Caco-2 (cell line): ENCODE results near the gene MACROH2A2. TPM values are rescaled to one million over a fixed set of nuclear protein-coding genes. Genes with fewer than 3 reads are reported as not detected.

Source experiments
- BruUV-seq: library from RNA; stranded (reverse); fragments of 400-500 nt; replicated peaks from 2 replicates; lab custom pipeline; 2021; lab: Mats Ljungman, UMichigan
- CTCF ChIA-PET: fragments of 300-600 bp; sonication (Branson Sonifier 250); formaldehyde crosslinking; loops from one replicate; lab custom pipeline; 2022; ENCODE audit warnings: antibody characterized with exemption; lab: Charles Lee
- POLR2A ChIA-PET: fragments of 300-600 bp; sonication (Branson Sonifier 250); formaldehyde crosslinking; loops from one replicate; lab custom pipeline; 2022; ENCODE audit warnings: antibody characterized with exemption; lab: Charles Lee
- DNase-seq, 2 experiments: peaks; one replicate each; pipeline versions ENCODE4 v3.0.0 to v3.0.0-alpha.2; 2020 to 2022
- H3K27me3 ChIP-seq: replicated peaks from 2 replicates; pipeline ENCODE4 v1.6.0; 2011; ENCODE audit warnings: low read length; ENCODE audit not compliant: control insufficient read depth, insufficient read depth
- H3K36me3 ChIP-seq: 2 replicates; pipeline ENCODE4 v1.5.1; 2011; ENCODE audit warnings: low read length; ENCODE audit not compliant: control insufficient read depth, insufficient read depth
- H3K4me1 ChIP-seq: fragments of 250-450 bp; sonication (Bioruptor Pico); 2 replicates; pipeline ENCODE4 v1.5.1; 2020; ENCODE audit warnings: mild to moderate bottlenecking
- H3K4me3 ChIP-seq: 2 replicates; pipeline ENCODE4 v1.5.1; 2011; ENCODE audit warnings: low read depth, mild to moderate bottlenecking, control low read depth, low read length
- H3K9me3 ChIP-seq: fragments of 250-450 bp; sonication (Bioruptor Pico); 2 replicates; pipeline ENCODE4 v1.5.1; 2020; ENCODE audit warnings: mild to moderate bottlenecking, moderate library complexity
- H3K27ac Mint-ChIP-seq: one replicate; pipeline ENCODE4 v1.8.0; 2022; ENCODE audit warnings: mixed read lengths; ENCODE audit not compliant: unreplicated experiment
- H3K27me3 Mint-ChIP-seq: one replicate; pipeline ENCODE4 v1.8.0; 2022; ENCODE audit warnings: mixed read lengths; ENCODE audit not compliant: insufficient read depth, unreplicated experiment
- H3K36me3 Mint-ChIP-seq: one replicate; pipeline ENCODE4 v1.8.0; 2022; ENCODE audit warnings: mild to moderate bottlenecking, mixed read lengths; ENCODE audit not compliant: insufficient read depth, unreplicated experiment
- H3K4me1 Mint-ChIP-seq: one replicate; pipeline ENCODE4 v1.8.0; 2022; ENCODE audit warnings: low read depth, mixed read lengths; ENCODE audit not compliant: unreplicated experiment
- H3K4me3 Mint-ChIP-seq: one replicate; pipeline ENCODE4 v1.8.0; 2022; ENCODE audit warnings: mild to moderate bottlenecking, moderate library complexity, mixed read lengths; ENCODE audit not compliant: unreplicated experiment
- H3K9me3 Mint-ChIP-seq: one replicate; pipeline ENCODE4 v1.8.0; 2022; ENCODE audit warnings: mixed read lengths; ENCODE audit not compliant: unreplicated experiment
- CTCF ChIP-seq, 2 experiments: fragments of 200-600 bp in 1 of 2; IDR thresholded peaks; 1 replicate in 1 of 2; 2 replicates in 1 of 2; pipeline versions ENCODE4 v1.5.1 to v1.8.0; 2011 to 2022; ENCODE audit warnings: antibody characterized with exemption in 1 of 2, control low read depth in 1 of 2, inconsistent platforms in 1 of 2, low read depth in 1 of 2, low read length in 1 of 2, mild to moderate bottlenecking in 1 of 2, moderate library complexity in 1 of 2; ENCODE audit not compliant: insufficient read depth in 1 of 2, severe bottlenecking in 1 of 2, unreplicated experiment in 1 of 2
- intact Hi-C: fragments of 100-400 bp; cut with micrococcal nuclease; formaldehyde crosslinking; loops from one replicate; pipeline ENCODE4 v1.10.0; 2022; ENCODE audit not compliant: unreplicated experiment
- total RNA-seq: library from RNA; stranded (reverse); gene quantifications from 2 replicates; pipeline ENCODE4 v1.2.3, GENCODE V29; 2022

The MACROH2A2 gene
- total RNA-seq, 1 experiment from 2014 or later = 6.1 TPM

GRCh38 chr10:70125918-70126552 lies 73.4 kb downstream of the MACROH2A2 start:
- Mint-ChIP-seq H3K9me3 (no peaks in the 10 kb centered on the region), H3K36me3 (no peaks in the 10 kb centered on the region), H3K27ac (no peak overlapping the region), H3K4me1 (peaks cover 6% of the 10 kb centered on the region), H3K4me3 (no peak overlapping the region), H3K27me3 (no peaks in the 10 kb centered on the region)
- H3K9me3 ChIP-seq = no peaks in the 10 kb centered on the region
- TF ChIP-seq CTCF (IDR thresholded peaks at IDR 0.05; ENCODE audit: insufficient read depth in 1 of 2, low read depth in 1 of 2, low read length in 1 of 2, severe bottlenecking in 1 of 2, unreplicated experiment in 1 of 2) = no peak
- ChIA-PET POLR2A (no interaction called here), CTCF (interaction anchor here (2.1 kb wide), 1 partner anchor 10 kb away, joined by 10 read pairs; no protein-coding TSS in a partner anchor)
- peaks cover 7% of the 10 kb centered on the region; the same call in 1 of the 2 replicates for H3K36me3 ChIP-seq
- no peak for DNase-seq
- intact Hi-C loops = no loop called here
- H3K4me3 ChIP-seq = no peak overlapping the region
- H3K27me3 ChIP-seq = no peaks in the 10 kb centered on the region
- H3K4me1 ChIP-seq = peaks cover 7% of the 10 kb centered on the region
- no TSS peak for BruUV-seq

- ChIA-PET POLR2A (interaction anchor here (0.6 kb wide), 1 partner anchor 44 kb away, joined by 12 read pairs; no protein-coding TSS in a partner anchor), CTCF (interaction anchor here (0.6 to 2.1 kb wide), 3 partner anchors 11 to 47 kb away, joined by 3 to 10 read pairs (median 6); partner anchors contain the start of gene TYSND1)
- no peaks in the 10 kb centered on the region for H3K36me3 Mint-ChIP-seq
Measured at GRCh38 chr10:70126700-70127395, 74.2 kb downstream of the MACROH2A2 start.

More at GRCh38 chr10:70126700-70127395, 74.2 kb downstream of the MACROH2A2 start:
- TF ChIP-seq CTCF (IDR thresholded peaks at IDR 0.05; ENCODE audit: insufficient read depth in 1 of 2, low read depth in 1 of 2, low read length in 1 of 2, severe bottlenecking in 1 of 2, unreplicated experiment in 1 of 2) = no peak
- Mint-ChIP-seq H3K27me3 (no peaks in the 10 kb centered on the region), H3K4me3 (no peak overlapping the region), H3K4me1 (peaks cover 7% of the 10 kb centered on the region), H3K9me3 (no peaks in the 10 kb centered on the region), H3K27ac (no peak overlapping the region)
- BruUV-seq = no TSS peak
- intact Hi-C loops = no loop called here
- Histone ChIP-seq H3K27me3 (no peaks in the 10 kb centered on the region), H3K4me3 (no peak overlapping the region), H3K9me3 (no peaks in the 10 kb centered on the region), H3K4me1 (peaks cover 16% of the 10 kb centered on the region), H3K36me3 (peaks cover 5% of the 10 kb centered on the region; the same call in 1 of the 2 replicates)
- DNase-seq = no peak
